ENCODE results near the gene GMPS.

The GMPS gene

DNA sequence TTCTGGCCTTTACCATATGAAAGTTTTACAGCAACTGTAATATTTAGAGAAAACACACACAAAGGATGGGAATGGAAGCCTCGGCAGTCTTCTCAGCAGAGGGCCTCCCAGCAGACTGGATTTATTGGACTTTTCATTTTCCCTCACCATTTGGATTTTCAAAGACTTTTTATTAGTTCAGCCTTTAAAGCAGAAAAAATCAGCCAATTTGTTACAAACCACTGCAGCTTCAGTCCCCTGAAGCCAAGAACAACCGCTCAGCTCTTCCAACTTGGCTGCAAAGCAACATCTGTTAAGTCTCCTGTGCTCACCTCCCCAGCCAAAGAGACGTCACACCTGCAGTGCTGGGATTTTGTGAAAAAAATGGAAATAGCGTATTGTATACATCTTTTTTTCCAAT lies 120.8 kb downstream of the GMPS start:
- no peaks in the 10 kb centered on the region for H3K9me3 Mint-ChIP-seq

DNA sequence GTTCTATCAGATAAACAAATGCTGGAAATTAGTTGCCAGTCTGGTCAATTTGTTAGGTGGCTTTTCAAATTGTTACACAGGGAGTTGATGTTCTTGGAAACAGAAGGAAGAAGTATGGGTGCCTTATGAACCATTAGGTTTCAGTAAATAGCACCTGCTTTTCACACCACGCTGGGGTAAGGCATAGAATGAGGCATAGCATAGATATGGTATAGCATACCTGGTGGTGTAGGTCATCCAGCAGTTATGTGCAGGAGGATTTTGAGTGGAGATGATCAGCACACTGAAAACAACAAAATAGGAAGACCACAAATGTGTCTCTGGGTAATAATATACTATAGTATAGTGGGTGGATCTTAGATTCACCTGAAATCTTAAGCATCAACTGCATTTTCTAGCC lies 121.4 kb downstream of the GMPS start:
- no peaks in the 10 kb centered on the region for H3K36me3 Mint-ChIP-seq (ENCODE audit: low read depth)
- peaks cover 5% of the 10 kb centered on the region for H3K4me1 Mint-ChIP-seq
- H3K27ac Mint-ChIP-seq, result no peak overlapping the region
- no peak for DNase-seq
- no peaks in the 10 kb centered on the region for H3K9me3 Mint-ChIP-seq
- TF ChIP-seq, protein P1, sequence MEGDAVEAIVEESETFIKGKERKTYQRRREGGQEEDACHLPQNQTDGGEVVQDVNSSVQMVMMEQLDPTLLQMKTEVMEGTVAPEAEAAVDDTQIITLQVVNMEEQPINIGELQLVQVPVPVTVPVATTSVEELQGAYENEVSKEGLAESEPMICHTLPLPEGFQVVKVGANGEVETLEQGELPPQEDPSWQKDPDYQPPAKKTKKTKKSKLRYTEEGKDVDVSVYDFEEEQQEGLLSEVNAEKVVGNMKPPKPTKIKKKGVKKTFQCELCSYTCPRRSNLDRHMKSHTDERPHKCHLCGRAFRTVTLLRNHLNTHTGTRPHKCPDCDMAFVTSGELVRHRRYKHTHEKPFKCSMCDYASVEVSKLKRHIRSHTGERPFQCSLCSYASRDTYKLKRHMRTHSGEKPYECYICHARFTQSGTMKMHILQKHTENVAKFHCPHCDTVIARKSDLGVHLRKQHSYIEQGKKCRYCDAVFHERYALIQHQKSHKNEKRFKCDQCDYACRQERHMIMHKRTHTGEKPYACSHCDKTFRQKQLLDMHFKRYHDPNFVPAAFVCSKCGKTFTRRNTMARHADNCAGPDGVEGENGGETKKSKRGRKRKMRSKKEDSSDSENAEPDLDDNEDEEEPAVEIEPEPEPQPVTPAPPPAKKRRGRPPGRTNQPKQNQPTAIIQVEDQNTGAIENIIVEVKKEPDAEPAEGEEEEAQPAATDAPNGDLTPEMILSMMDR (IDR thresholded peaks at IDR 0.05), result no peak
- no peaks in the 10 kb centered on the region for H3K27me3 Mint-ChIP-seq (ENCODE audit: low read depth, poor library complexity)
- no peak overlapping the region for H3K4me3 Mint-ChIP-seq

More for the DNA sequence above, 120.8 kb downstream of the GMPS start:
- DNase-seq, result no peak
- TF ChIP-seq, protein P1 (IDR thresholded peaks at IDR 0.05), result no peak
- Mint-ChIP-seq H3K4me1 (peaks cover 5% of the 10 kb centered on the region), H3K27me3 (ENCODE audit: low read depth, poor library complexity) (no peaks in the 10 kb centered on the region), H3K36me3 (ENCODE audit: low read depth) (no peaks in the 10 kb centered on the region), H3K27ac (no peak overlapping the region), H3K4me3 (no peak overlapping the region)

Data from nephron progenitor cell (in vitro differentiated cells).